ENCODE measurements around the gene TMIGD1.

The TMIGD1 gene, protein sequence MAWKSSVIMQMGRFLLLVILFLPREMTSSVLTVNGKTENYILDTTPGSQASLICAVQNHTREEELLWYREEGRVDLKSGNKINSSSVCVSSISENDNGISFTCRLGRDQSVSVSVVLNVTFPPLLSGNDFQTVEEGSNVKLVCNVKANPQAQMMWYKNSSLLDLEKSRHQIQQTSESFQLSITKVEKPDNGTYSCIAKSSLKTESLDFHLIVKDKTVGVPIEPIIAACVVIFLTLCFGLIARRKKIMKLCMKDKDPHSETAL

GRCh38 chr17:30333503-30334360 lies at the start of gene TMIGD1:
TSS of gene TMIGD1 (minus strand) at chr17:30334057. CDS start at chr17:30332133, 1,924 bp downstream.
- H3K79me2 ChIP-seq (ENCODE audit: control insufficient read depth, low read length), result no peaks in the 10 kb centered on the region
- no peak within 1 kb of the TSS for H3K27ac ChIP-seq (ENCODE audit: low read depth, low read length)
- no peaks in the 10 kb centered on the region for H4K20me1 ChIP-seq (ENCODE audit: control insufficient read depth, insufficient read depth, low read depth, low read length)
- TF ChIP-seq CTCF (IDR thresholded peaks at IDR 0.05; ENCODE audit: low read depth, low read length, poor library complexity, severe bottlenecking), result no peak
- no peaks in the 10 kb centered on the region for H3K9me2 ChIP-seq (replicated peaks; ENCODE audit: control insufficient read depth, low read length)
- H3F3A ChIP-seq (ENCODE audit: control insufficient read depth, insufficient read depth), result no peaks in the 10 kb centered on the region
- no peak within 1 kb of the TSS for H3K4me2 ChIP-seq (ENCODE audit: low read length)
- no peaks in the 10 kb centered on the region for H3K9me3 ChIP-seq (ENCODE audit: control insufficient read depth, insufficient read depth, low read length)
- H3K27me3 ChIP-seq (ENCODE audit: control insufficient read depth, low read length), result peaks cover 5% of the 10 kb centered on the region
- peaks cover 12% of the 10 kb centered on the region for H3K4me1 ChIP-seq (ENCODE audit: control insufficient read depth, low read length)
- H3K36me3 ChIP-seq (ENCODE audit: control insufficient read depth, low read length), result no peaks in the 10 kb centered on the region
- H3K4me3 ChIP-seq (ENCODE audit: low read length), result no peak within 1 kb of the TSS

DNA sequence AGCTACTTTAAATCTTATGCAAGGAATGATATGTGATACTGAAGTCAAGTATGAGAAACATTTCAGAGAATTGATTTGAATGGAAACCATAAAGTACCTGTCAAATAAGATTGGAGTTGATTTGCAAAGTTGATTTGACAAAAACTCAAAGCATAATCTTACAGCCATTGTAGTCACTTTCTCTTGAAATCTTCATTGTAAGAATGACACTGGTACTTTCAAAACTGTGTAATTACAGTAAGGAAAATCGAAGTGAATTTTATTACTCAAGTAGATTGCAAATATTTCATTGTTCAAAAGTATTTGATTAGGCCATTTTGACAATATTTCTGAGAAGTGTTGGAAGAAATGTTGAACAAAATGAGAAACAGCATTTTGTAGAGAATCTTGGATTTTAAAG lies 48.5 kb upstream of the TMIGD1 start:
- TF ChIP-seq CTCF (IDR thresholded peaks at IDR 0.05; ENCODE audit: low read depth, low read length, poor library complexity, severe bottlenecking), result no peak
- no peak for TF ChIP-seq EZH2phosphoT487 (IDR thresholded peaks at IDR 0.05; ENCODE audit: borderline replicate concordance, low read length)
- Histone ChIP-seq H3K27me3 (ENCODE audit: control insufficient read depth, low read length) (no peaks in the 10 kb centered on the region), H3K9me2 (replicated peaks; ENCODE audit: control insufficient read depth, low read length) (no peaks in the 10 kb centered on the region), H3K36me3 (ENCODE audit: control insufficient read depth, low read length) (peaks cover 18% of the 10 kb centered on the region), H3K27ac (ENCODE audit: low read depth, low read length) (no peak overlapping the region), H3F3A (ENCODE audit: control insufficient read depth, insufficient read depth) (no peaks in the 10 kb centered on the region), H3K4me3 (ENCODE audit: low read length) (no peak overlapping the region), H3K4me2 (ENCODE audit: low read length) (no peak overlapping the region), H4K20me1 (ENCODE audit: control insufficient read depth, insufficient read depth, low read depth, low read length) (no peaks in the 10 kb centered on the region), H3K4me1 (ENCODE audit: control insufficient read depth, low read length) (peaks cover 29% of the 10 kb centered on the region), H3K9me3 (ENCODE audit: control insufficient read depth, insufficient read depth, low read length) (no peaks in the 10 kb centered on the region), H3K79me2 (ENCODE audit: control insufficient read depth, low read length) (peaks cover 39% of the 10 kb centered on the region)

DNA sequence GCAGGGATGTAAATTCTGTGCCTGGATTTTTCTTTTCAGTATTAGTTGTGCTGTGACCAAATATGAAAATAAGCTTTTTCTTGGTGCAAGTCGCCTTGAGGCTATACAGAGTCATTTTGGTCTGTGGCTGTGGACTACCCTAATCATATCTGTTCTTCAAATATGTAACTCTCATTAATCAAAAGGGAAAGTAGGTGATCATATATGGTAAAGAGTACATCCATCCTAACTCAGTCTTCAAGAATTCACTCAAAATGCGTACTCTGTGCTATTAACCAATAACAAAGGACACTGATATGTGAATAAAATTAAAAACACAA lies 47.4 kb upstream of the TMIGD1 start:
- no peak overlapping the region for H3K27ac ChIP-seq (ENCODE audit: low read depth, low read length)
- no peaks in the 10 kb centered on the region for H3K9me2 ChIP-seq (replicated peaks; ENCODE audit: control insufficient read depth, low read length)
- no peak for TF ChIP-seq EZH2phosphoT487 (IDR thresholded peaks at IDR 0.05; ENCODE audit: borderline replicate concordance, low read length)
- no peak for TF ChIP-seq CTCF (IDR thresholded peaks at IDR 0.05; ENCODE audit: low read depth, low read length, poor library complexity, severe bottlenecking)
- H3K9me3 ChIP-seq (ENCODE audit: control insufficient read depth, insufficient read depth, low read length), result no peaks in the 10 kb centered on the region
- H3K4me1 ChIP-seq (ENCODE audit: control insufficient read depth, low read length), result peaks cover 29% of the 10 kb centered on the region
- H3K4me3 ChIP-seq (ENCODE audit: low read length), result peak overlapping the region; percentile 21
- H3K79me2 ChIP-seq (ENCODE audit: control insufficient read depth, low read length), result peaks cover 39% of the 10 kb centered on the region
- no peaks in the 10 kb centered on the region for H3F3A ChIP-seq (ENCODE audit: control insufficient read depth, insufficient read depth)
- peaks cover 11% of the 10 kb centered on the region for H3K36me3 ChIP-seq (ENCODE audit: control insufficient read depth, low read length)
- no peaks in the 10 kb centered on the region for H3K27me3 ChIP-seq (ENCODE audit: control insufficient read depth, low read length)
- H4K20me1 ChIP-seq (ENCODE audit: control insufficient read depth, insufficient read depth, low read depth, low read length), result no peaks in the 10 kb centered on the region
- H3K4me2 ChIP-seq (ENCODE audit: low read length), result peak overlapping the region; percentile 94
